ENCODE data around the gene CMTM2.

- TF ChIP-seq POLR2A (IDR thresholded peaks at IDR 0.05) (no peak), CTCF (IDR thresholded peaks at IDR 0.05) (no peak)
These were observed 4.2 kb upstream of the CMTM2 start for GRCh38 chr16:66575060-66575459.
